Posterior vena cava (tissue), 2 donors: ENCODE measurements around the gene GOLGA6L7. TPM values are rescaled to one million over a fixed set of nuclear protein-coding genes. Genes with fewer than 3 reads are reported as not detected.
A peak's percentile ranks its signal among the peaks of the same experiment; 100 is the strongest.
"Not testable (repeated sequence)": the region's sequence is repeated elsewhere in the genome, so short reads cannot be mapped to it uniquely, and the experiment has no call there.

Experiments used
- DNase-seq: peaks from one replicate; pipeline ENCODE4 v3.0.0-alpha.2; 2020; ENCODE audit warnings: low spot score
- intact Hi-C, 2 donors: fragments of 100-400 bp; cut with DNase I; formaldehyde crosslinking; loops; one replicate each; pipeline versions ENCODE4 v1.14.1 to v1.14.2; 2022 to 2023
- total RNA-seq, 2 donors: library from RNA; stranded (reverse); fragmentation: NEBNext Ultra II Directional; extraction: Animal tissue kit (Norgen Biotek cat#: 25700); gene quantifications; one replicate each; pipeline ENCODE4 v1.2.1, GENCODE V29; 2021
- donor health status: DM: yes; HTN: yes; CAD: no.
- donor health status: DM: yes; HTN: yes; CAD: no.

GOLGA6L7 gene
- total RNA-seq, 2 donors from 2014 or later: not detected

- intact Hi-C loops: no loop called here
- DNase-seq: no peak
Observed at GRCh38 chr15:28885128-28885629, 36.7 kb upstream of the GOLGA6L7 start.

GRCh38 chr15:28884151-28884940, 35.9 kb upstream of the GOLGA6L7 start:
- intact Hi-C loops: no loop called here
- no peak for DNase-seq

- intact Hi-C loops: no loop called here
- DNase-seq: no peak
Observed at GRCh38 chr15:28881600-28881999, 33.2 kb upstream of the GOLGA6L7 start.

GRCh38 chr15:28881170-28881569, 32.7 kb upstream of the GOLGA6L7 start:
- no peak for DNase-seq
- intact Hi-C loops: no loop called here

GRCh38 chr15:28880680-28881079, 32.2 kb upstream of the GOLGA6L7 start:
- intact Hi-C loops: no loop called here
- DNase-seq: no peak

GRCh38 chr15:28879551-28879950, 31.1 kb upstream of the GOLGA6L7 start:
- DNase-seq: no peak
- intact Hi-C loops: no loop called here

- no peak for DNase-seq
- intact Hi-C loops: no loop called here
Observed at GRCh38 chr15:28878209-28878608, 29.8 kb upstream of the GOLGA6L7 start.

- intact Hi-C loops: no loop called here
- peak; percentile 72 for DNase-seq
Observed at GRCh38 chr15:28876845-28877185, 28.4 kb upstream of the GOLGA6L7 start.

- intact Hi-C loops: no loop called here
Observed at GRCh38 chr15:28876131-28876844, 27.8 kb upstream of the GOLGA6L7 start.

GRCh38 chr15:28875461-28876000, 27.1 kb upstream of the GOLGA6L7 start:
- intact Hi-C loops: no loop called here

More at GRCh38 chr15:28876131-28876844, 27.8 kb upstream of the GOLGA6L7 start:
- peak; percentile 76 for DNase-seq

GRCh38 chr15:28873585-28874190, 25.2 kb upstream of the GOLGA6L7 start:
- intact Hi-C loops: no loop called here
- peak; percentile 61 for DNase-seq

More at GRCh38 chr15:28875461-28876000, 27.1 kb upstream of the GOLGA6L7 start:
- peak; percentile 68 for DNase-seq

GRCh38 chr15:28873006-28873405, 24.6 kb upstream of the GOLGA6L7 start:
- DNase-seq: peak; percentile 58
- intact Hi-C loops: no loop called here

- DNase-seq: no peak
- intact Hi-C loops: no loop called here
Observed at GRCh38 chr15:28871168-28871567, 22.7 kb upstream of the GOLGA6L7 start.

GRCh38 chr15:28868744-28869345, 20.4 kb upstream of the GOLGA6L7 start:
- DNase-seq: no peak
- intact Hi-C loops: no loop called here

- DNase-seq, intact Hi-C loops: not testable (repeated sequence)
Observed at GRCh38 chr15:28861589-28862293, 13.3 kb upstream of the GOLGA6L7 start.

GRCh38 chr15:28861031-28861534, 12.6 kb upstream of the GOLGA6L7 start:
- intact Hi-C loops: no loop called here
- DNase-seq: no peak

GRCh38 chr15:28854578-28854977, 6.1 kb upstream of the GOLGA6L7 start:
- intact Hi-C loops, DNase-seq: not testable (repeated sequence)

- DNase-seq, intact Hi-C loops: not testable (repeated sequence)
Observed at GRCh38 chr15:28853654-28854053, 5.2 kb upstream of the GOLGA6L7 start.

- intact Hi-C loops, DNase-seq: not testable (repeated sequence)
Observed at GRCh38 chr15:28849766-28850165, 1.3 kb upstream of the GOLGA6L7 start.
